ENCODE measurements around the gene GLT6D1. TPM values are rescaled to one million over a fixed set of nuclear protein-coding genes. Genes with fewer than 3 reads are reported as not detected.

Gene GLT6D1
- total and polyA plus RNA-seq, 2 of the 13 experiments (the other 11 are each of a cell fraction or from before 2014, with no cell fraction given): not detected

GRCh38 chr9:135610290-135611141 is 28.8 kb downstream of the GLT6D1 start:
- Histone ChIP-seq H3K79me2 (ENCODE audit: insufficient read depth, low read length) (no peaks in the 10 kb centered on the region), H3K4me1 (ENCODE audit: insufficient read depth, low read length) (no peaks in the 10 kb centered on the region), H3K4me2 (ENCODE audit: low read depth, low read length) (no peak overlapping the region), H4K20me1 (ENCODE audit: insufficient read depth, low read length) (no peaks in the 10 kb centered on the region), H2AFZ (ENCODE audit: low read length) (no peak overlapping the region), H3K4me3 (replicated peaks in 1 of 3; ENCODE audit: insufficient read depth in 1 of 3, low read depth in 2 of 3, low read length in 3 of 3) (no peak overlapping the region), H3K9me3 (ENCODE audit: low read length) (no peaks in the 10 kb centered on the region), H3K36me3 (replicated peaks in 1 of 2; ENCODE audit: control insufficient read depth in 1 of 2, insufficient read depth in 2 of 2, low read length in 2 of 2) (no peaks in the 10 kb centered on the region), H3K9ac (ENCODE audit: insufficient read depth, low read depth, low read length) (no peak overlapping the region), H3K27ac (ENCODE audit: extremely low read length, insufficient read depth, low read length) (no peak overlapping the region), H3K27me3 (ENCODE audit: control insufficient read depth in 1 of 2, insufficient read depth in 2 of 2, low read length in 2 of 2) (peaks cover 24 to 54% of the 10 kb centered on the region in 2 experiments; a peak in 4 of 5 replicates)
- intact Hi-C loops (cut with micrococcal nuclease; ENCODE audit: unreplicated experiment): no loop called here
- in situ Hi-C loops (cut with HindIII; ENCODE audit: extremely low pct_ligation_motif_present, low pct_unique_long_range_greater_than_20kb): no loop called here
- ChIA-PET POLR2A (no interaction called here), CTCF (ENCODE audit: low intra/inter-chr PET ratio, low total read pairs) (no interaction called here)
- 0% methylated on average over 7 of the region's 13 CpGs for WGBS (ENCODE audit: low lambda C conversion rate)
- DNase-seq (ENCODE audit: low spot score): no peak
- no peak for ATAC-seq
- no TSS peak for BruUV-seq (replicated peaks)
- no peak for FAIRE-seq
- no peak for TF ChIP-seq HDAC2 (CRISPR knock-in tag; IDR thresholded peaks at IDR 0.05)
- TF ChIP-seq HNF1A (IDR thresholded peaks at IDR 0.05; ENCODE audit: low read depth): no peak
- no peak for TF ChIP-seq HNF1A (CRISPR knock-in tag; IDR thresholded peaks at IDR 0.05; ENCODE audit: borderline replicate concordance)
- TF ChIP-seq CREB1 (IDR thresholded peaks at IDR 0.05): peak; percentile 85
- no peak for TF ChIP-seq CREB1 (CRISPR knock-in tag; IDR thresholded peaks at IDR 0.05)
- peak; percentile 91 for TF ChIP-seq ATF7 (IDR thresholded peaks at IDR 0.05)
- TF ChIP-seq ATF7 (CRISPR knock-in tag; IDR thresholded peaks at IDR 0.05): no peak
- no peak for TF ChIP-seq ZSCAN9 (CRISPR knock-in tag; IDR thresholded peaks at IDR 0.05; ENCODE audit: borderline replicate concordance)
- no peak for TF ChIP-seq ISL2 (CRISPR knock-in tag; IDR thresholded peaks at IDR 0.05)
- no peak for TF ChIP-seq ZBTB42 (CRISPR knock-in tag; IDR thresholded peaks at IDR 0.05)
- TF ChIP-seq ERF (CRISPR knock-in tag; IDR thresholded peaks at IDR 0.05): no peak
